OCI-LY1 (cell line): ENCODE data around the gene EBF4.

ENCODE experiments used
- H2AFZ ChIP-seq: fragments of 200-600 bp; sonication (generic), shearing (Covaris generic); 2 replicates; pipeline ENCODE4 v1.6.0; 2014; ENCODE audit warnings: antibody characterized with exemption, mild to moderate bottlenecking, low read length
- H3F3A ChIP-seq: fragments of 200-600 bp; sonication (generic), shearing (Covaris generic); 2 replicates; pipeline ENCODE4 v1.6.0; 2014; ENCODE audit warnings: mild to moderate bottlenecking, antibody characterized with exemption, low read length, moderate library complexity; ENCODE audit not compliant: insufficient read depth
- H3K27ac ChIP-seq: fragments of 200-600 bp; sonication (generic); 2 replicates; pipeline ENCODE4 v1.5.1; 2014; ENCODE audit warnings: low read length, mixed run types, mild to moderate bottlenecking, low read depth; ENCODE audit not compliant: poor library complexity, severe bottlenecking
- H3K27me3 ChIP-seq: fragments of 200-600 bp; sonication (generic); 2 replicates; pipeline ENCODE4 v1.6.0; 2014; ENCODE audit warnings: antibody characterized with exemption, mild to moderate bottlenecking, low read length, moderate library complexity; ENCODE audit not compliant: insufficient read depth
- H3K36me3 ChIP-seq: fragments of 200-600 bp; sonication (generic); 2 replicates; pipeline ENCODE4 v1.6.1; 2014; ENCODE audit warnings: mild to moderate bottlenecking, antibody characterized with exemption, low read length, moderate library complexity, mixed read lengths; ENCODE audit not compliant: insufficient read depth
- H3K4me1 ChIP-seq: fragments of 200-600 bp; sonication (generic); 2 replicates; pipeline ENCODE4 v1.5.1; 2014; ENCODE audit warnings: mild to moderate bottlenecking, low read length, moderate library complexity; ENCODE audit not compliant: insufficient read depth, severe bottlenecking
- H3K4me2 ChIP-seq: fragments of 200-600 bp; sonication (generic), shearing (Covaris generic); 2 replicates; pipeline ENCODE4 v1.6.1; 2014; ENCODE audit warnings: low read length
- H3K4me3 ChIP-seq: fragments of 200-600 bp; sonication (generic); 2 replicates; pipeline ENCODE4 v1.5.1; 2014; ENCODE audit warnings: low read length, low read depth, mild to moderate bottlenecking, mixed read lengths; ENCODE audit not compliant: poor library complexity, severe bottlenecking
- H3K79me2 ChIP-seq: fragments of 200-600 bp; shearing (Covaris generic); 2 replicates; pipeline ENCODE4 v1.6.1; 2016; ENCODE audit warnings: mixed run types, low read length, mixed read lengths; ENCODE audit not compliant: insufficient read depth
- H3K9ac ChIP-seq: fragments of 200-600 bp; sonication (generic), shearing (Covaris generic); 2 replicates; pipeline ENCODE4 v1.6.1; 2014; ENCODE audit warnings: mild to moderate bottlenecking, low read length, mixed read lengths
- H3K9me2 ChIP-seq: fragments of 200-600 bp; sonication (generic), shearing (Covaris generic); 2 replicates; pipeline ENCODE4 v1.6.1; 2014; ENCODE audit warnings: low read depth, mild to moderate bottlenecking, low read length, mixed read lengths
- H3K9me3 ChIP-seq: fragments of 200-600 bp; shearing (Covaris generic); 2 replicates; pipeline ENCODE4 v1.6.1; 2014; ENCODE audit warnings: low read length, mixed read lengths
- H4K20me1 ChIP-seq: fragments of 200-600 bp; sonication (generic), shearing (Covaris generic); 2 replicates; pipeline ENCODE4 v1.6.0; 2016; ENCODE audit warnings: mild to moderate bottlenecking, low read length; ENCODE audit not compliant: insufficient read depth
- EZH2 ChIP-seq: fragments of 200-600 bp; sonication (generic), shearing (Covaris generic); IDR thresholded peaks from 2 replicates; pipeline ENCODE4 v1.8.0; 2017; ENCODE audit warnings: borderline replicate concordance, mixed run types, mild to moderate bottlenecking, antibody characterized with exemption, low read length, moderate library complexity, mixed read lengths
- TF ChIP-seq, protein P1 (sequence below): fragments of 200-600 bp; sonication (generic), shearing (Covaris generic); IDR thresholded peaks from 2 replicates; pipeline ENCODE4 v1.5.1; 2017; ENCODE audit warnings: mild to moderate bottlenecking, antibody characterized with exemption, low read length, moderate library complexity, mixed read lengths

Gene EBF4

DNA sequence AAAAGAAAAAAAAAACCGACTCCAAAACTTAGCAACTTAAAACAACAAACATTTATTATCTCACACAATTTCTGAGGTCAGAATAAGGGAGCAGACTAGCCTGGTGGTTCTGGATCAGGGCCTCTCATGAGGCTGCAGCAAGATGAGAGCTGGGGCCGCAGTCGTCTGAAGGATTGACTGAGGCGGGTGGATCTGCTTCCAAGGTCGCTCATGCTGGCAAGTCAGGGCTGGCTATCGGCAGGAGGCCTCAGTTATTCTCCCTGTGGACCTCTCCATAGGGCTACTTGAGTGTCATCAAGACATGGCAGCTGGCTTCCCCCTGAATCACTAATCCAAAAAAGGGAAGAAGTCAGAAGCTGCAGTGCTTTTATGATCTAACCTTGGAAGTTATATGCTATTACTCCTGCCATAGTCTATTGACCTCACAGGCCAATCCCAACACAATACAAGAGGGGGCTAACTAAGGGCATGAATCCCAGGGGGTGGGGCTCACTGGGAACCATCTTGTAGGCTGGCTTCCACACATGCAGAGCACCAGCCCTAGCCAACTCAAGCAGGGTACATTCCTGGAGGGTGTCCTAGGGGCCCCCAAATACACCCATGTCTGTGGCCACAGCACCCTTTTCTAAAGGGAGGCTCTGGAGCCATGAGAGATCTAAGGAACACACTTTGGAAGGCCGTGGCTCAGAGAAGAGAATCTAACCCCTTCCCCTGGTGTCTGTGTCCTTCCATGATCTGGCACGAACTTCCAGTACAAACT is 11.3 kb downstream of the EBF4 start:
- no peaks in the 10 kb centered on the region for H3F3A ChIP-seq
- H3K4me2 ChIP-seq, result no peak overlapping the region
- no peaks in the 10 kb centered on the region for H4K20me1 ChIP-seq
- no peaks in the 10 kb centered on the region for H3K79me2 ChIP-seq
- H3K9me2 ChIP-seq, result no peaks in the 10 kb centered on the region
- H3K9ac ChIP-seq, result no peak overlapping the region
- no peak overlapping the region for H3K4me3 ChIP-seq
- no peaks in the 10 kb centered on the region; the same call in 1 of the 2 replicates for H3K27me3 ChIP-seq
- no peak overlapping the region for H2AFZ ChIP-seq
- H3K9me3 ChIP-seq, result no peaks in the 10 kb centered on the region
- no peaks in the 10 kb centered on the region for H3K36me3 ChIP-seq
- TF ChIP-seq, protein P1, sequence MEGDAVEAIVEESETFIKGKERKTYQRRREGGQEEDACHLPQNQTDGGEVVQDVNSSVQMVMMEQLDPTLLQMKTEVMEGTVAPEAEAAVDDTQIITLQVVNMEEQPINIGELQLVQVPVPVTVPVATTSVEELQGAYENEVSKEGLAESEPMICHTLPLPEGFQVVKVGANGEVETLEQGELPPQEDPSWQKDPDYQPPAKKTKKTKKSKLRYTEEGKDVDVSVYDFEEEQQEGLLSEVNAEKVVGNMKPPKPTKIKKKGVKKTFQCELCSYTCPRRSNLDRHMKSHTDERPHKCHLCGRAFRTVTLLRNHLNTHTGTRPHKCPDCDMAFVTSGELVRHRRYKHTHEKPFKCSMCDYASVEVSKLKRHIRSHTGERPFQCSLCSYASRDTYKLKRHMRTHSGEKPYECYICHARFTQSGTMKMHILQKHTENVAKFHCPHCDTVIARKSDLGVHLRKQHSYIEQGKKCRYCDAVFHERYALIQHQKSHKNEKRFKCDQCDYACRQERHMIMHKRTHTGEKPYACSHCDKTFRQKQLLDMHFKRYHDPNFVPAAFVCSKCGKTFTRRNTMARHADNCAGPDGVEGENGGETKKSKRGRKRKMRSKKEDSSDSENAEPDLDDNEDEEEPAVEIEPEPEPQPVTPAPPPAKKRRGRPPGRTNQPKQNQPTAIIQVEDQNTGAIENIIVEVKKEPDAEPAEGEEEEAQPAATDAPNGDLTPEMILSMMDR, result no peak
- TF ChIP-seq EZH2, result no peak
- no peaks in the 10 kb centered on the region for H3K4me1 ChIP-seq
- H3K27ac ChIP-seq, result no peak overlapping the region

DNA sequence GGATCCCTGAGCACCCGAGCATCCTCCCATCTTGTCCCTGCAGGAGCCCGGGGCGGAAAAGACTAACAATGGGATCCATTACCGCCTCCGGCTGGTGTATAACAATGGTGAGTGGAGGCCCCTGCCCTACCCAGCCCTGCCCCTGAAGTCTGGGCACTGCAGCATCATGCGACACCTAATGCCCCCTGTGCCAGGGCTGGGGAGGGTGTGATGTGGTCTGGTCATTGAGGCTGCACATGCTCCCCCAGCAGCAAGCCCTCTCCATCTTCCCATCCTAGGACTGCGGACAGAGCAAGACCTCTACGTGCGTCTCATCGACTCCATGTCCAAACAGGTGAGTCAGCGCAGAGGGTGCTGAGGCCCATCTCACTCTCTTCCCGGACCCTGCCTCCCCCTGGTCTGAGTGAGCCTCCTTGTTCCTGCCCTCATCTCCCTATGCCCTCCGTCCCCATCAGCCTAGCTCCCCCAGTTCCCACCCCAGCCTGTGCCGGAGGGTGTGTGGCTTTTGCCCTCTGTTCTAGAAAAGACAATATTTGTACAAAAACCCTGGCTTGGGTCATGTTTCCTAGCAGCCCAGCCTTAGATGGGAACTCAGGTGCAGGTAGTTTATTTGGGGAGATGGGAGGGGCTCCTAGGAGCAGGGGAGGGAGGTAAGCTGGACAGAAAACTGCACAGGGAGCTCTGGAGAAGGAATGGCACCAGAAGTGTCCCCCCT is 13.5 kb downstream of the EBF4 start:
- no peaks in the 10 kb centered on the region for H3F3A ChIP-seq
- no peak overlapping the region for H2AFZ ChIP-seq
- no peak overlapping the region for H3K27ac ChIP-seq
- no peaks in the 10 kb centered on the region for H3K79me2 ChIP-seq
- no peaks in the 10 kb centered on the region for H3K9me2 ChIP-seq
- H4K20me1 ChIP-seq, result no peaks in the 10 kb centered on the region
- no peaks in the 10 kb centered on the region for H3K27me3 ChIP-seq
- no peak overlapping the region for H3K9ac ChIP-seq
- no peaks in the 10 kb centered on the region for H3K36me3 ChIP-seq
- TF ChIP-seq, protein P1, result no peak
- TF ChIP-seq EZH2, result no peak
- no peak overlapping the region for H3K4me3 ChIP-seq
- H3K4me2 ChIP-seq, result no peak overlapping the region
- no peaks in the 10 kb centered on the region for H3K4me1 ChIP-seq
- no peaks in the 10 kb centered on the region for H3K9me3 ChIP-seq

DNA sequence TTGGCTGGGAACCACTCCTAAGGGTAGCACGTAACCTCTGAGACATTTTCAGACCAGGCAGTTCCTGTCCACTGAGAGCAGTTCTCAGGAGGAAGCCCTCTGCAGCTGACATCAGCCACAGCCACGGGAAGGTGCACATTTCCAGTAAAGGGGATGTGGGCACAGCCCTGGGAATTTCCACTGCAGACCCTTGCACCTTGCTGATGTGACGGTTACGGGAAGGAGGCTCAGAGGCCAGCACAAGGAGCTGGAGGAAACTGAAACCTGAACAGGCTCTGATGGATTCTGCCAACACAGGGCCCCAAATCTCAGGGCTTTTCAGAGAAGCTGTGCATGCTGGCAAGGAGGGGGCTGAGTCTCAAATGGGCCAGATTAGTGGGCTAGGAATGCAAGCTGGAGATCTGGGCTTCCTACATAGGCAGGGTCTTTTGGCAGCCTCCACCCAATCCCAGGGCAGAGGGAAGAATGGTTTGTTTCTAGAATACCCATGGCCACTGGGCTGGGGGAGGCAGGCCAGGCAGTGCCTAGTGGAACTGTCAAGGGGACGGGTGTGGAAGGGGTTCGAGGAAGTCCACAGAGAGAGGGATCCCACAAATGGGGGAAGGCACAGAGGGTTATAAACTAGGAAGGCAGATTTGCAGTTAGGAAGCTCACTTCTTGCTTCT is 14.2 kb downstream of the EBF4 start:
- H3K9me2 ChIP-seq, result no peaks in the 10 kb centered on the region
- no peaks in the 10 kb centered on the region for H3K36me3 ChIP-seq
- H2AFZ ChIP-seq, result no peak overlapping the region
- no peak overlapping the region for H3K27ac ChIP-seq
- H3K79me2 ChIP-seq, result no peaks in the 10 kb centered on the region
- no peaks in the 10 kb centered on the region for H3F3A ChIP-seq
- H3K4me3 ChIP-seq, result no peak overlapping the region
- H3K4me2 ChIP-seq, result no peak overlapping the region
- H3K4me1 ChIP-seq, result no peaks in the 10 kb centered on the region
- H3K9ac ChIP-seq, result no peak overlapping the region
- TF ChIP-seq EZH2, result no peak
- TF ChIP-seq, protein P1, result no peak
- H4K20me1 ChIP-seq, result no peaks in the 10 kb centered on the region
- H3K9me3 ChIP-seq, result no peaks in the 10 kb centered on the region
- H3K27me3 ChIP-seq, result no peaks in the 10 kb centered on the region
